Measurements from ENCODE around the gene FOXP1. TPM values are rescaled to one million over a fixed set of nuclear protein-coding genes. Genes with fewer than 3 reads are reported as not detected.

The FOXP1 gene
- total and polyA plus RNA-seq, 2 experiments from 2014 or later: 76.8 to 99.8 TPM

GRCh38 chr3:71492566-71492965 is 91.0 kb downstream of the FOXP1 start:
- Histone ChIP-seq H3K9me2 (replicated peaks; ENCODE audit: insufficient read depth) (no peaks in the 10 kb centered on the region), H3K27me3 (no peaks in the 10 kb centered on the region), H3K4me1 (ENCODE audit: insufficient read depth) (peaks cover 21% of the 10 kb centered on the region), H3K4me3 (no peak overlapping the region), H3K4me2 (no peak overlapping the region), H2AFZ (no peak overlapping the region), H3K9me3 (ENCODE audit: low read depth) (no peaks in the 10 kb centered on the region), H3K79me2 (peaks cover 17% of the 10 kb centered on the region), H3K27ac (no peak overlapping the region), H3K36me3 (replicated peaks; ENCODE audit: insufficient read depth, low read depth) (no peaks in the 10 kb centered on the region), H4K20me1 (ENCODE audit: insufficient read depth, poor library complexity, severe bottlenecking) (no peaks in the 10 kb centered on the region)
- DNase-seq (ENCODE audit: low spot score): no peak
- TF ChIP-seq EZH2 (IDR thresholded peaks at IDR 0.05; ENCODE audit: borderline replicate concordance) (no peak), CTCF (IDR thresholded peaks at IDR 0.05; ENCODE audit: poor library complexity) (no peak), EZH2phosphoT487 (IDR thresholded peaks at IDR 0.05; ENCODE audit: low read depth, severe bottlenecking, unreplicated experiment) (no peak)

GRCh38 chr3:71491154-71491752 is 92.3 kb downstream of the FOXP1 start:
- no peak overlapping the region for H2AFZ ChIP-seq
- H4K20me1 ChIP-seq (ENCODE audit: insufficient read depth, poor library complexity, severe bottlenecking): no peaks in the 10 kb centered on the region
- DNase-seq (ENCODE audit: low spot score): no peak
- no peaks in the 10 kb centered on the region for H3K9me3 ChIP-seq (ENCODE audit: low read depth)
- no peaks in the 10 kb centered on the region for H3K36me3 ChIP-seq (replicated peaks; ENCODE audit: insufficient read depth, low read depth)
- no peak overlapping the region for H3K4me2 ChIP-seq
- no peaks in the 10 kb centered on the region for H3K9me2 ChIP-seq (replicated peaks; ENCODE audit: insufficient read depth)
- peaks cover 8% of the 10 kb centered on the region for H3K4me1 ChIP-seq (ENCODE audit: insufficient read depth)
- peaks cover 17% of the 10 kb centered on the region for H3K79me2 ChIP-seq
- no peak overlapping the region for H3K4me3 ChIP-seq
- H3K27me3 ChIP-seq: no peaks in the 10 kb centered on the region
- no peak overlapping the region for H3K27ac ChIP-seq
- 78% methylated on average over 9 of the region's 9 CpGs for WGBS (ENCODE audit: low lambda C conversion rate, missing lambda C conversion rate)
- TF ChIP-seq CTCF (IDR thresholded peaks at IDR 0.05; ENCODE audit: poor library complexity) (no peak), EZH2 (IDR thresholded peaks at IDR 0.05; ENCODE audit: borderline replicate concordance) (no peak), EZH2phosphoT487 (IDR thresholded peaks at IDR 0.05; ENCODE audit: low read depth, severe bottlenecking, unreplicated experiment) (no peak)

- H3K9me2 ChIP-seq (replicated peaks; ENCODE audit: insufficient read depth): no peaks in the 10 kb centered on the region
- no peaks in the 10 kb centered on the region for H3K9me3 ChIP-seq (ENCODE audit: low read depth)
- H3K36me3 ChIP-seq (replicated peaks; ENCODE audit: insufficient read depth, low read depth): no peaks in the 10 kb centered on the region
- H3K79me2 ChIP-seq: peaks cover 17% of the 10 kb centered on the region
- H3K4me2 ChIP-seq: no peak overlapping the region
- H2AFZ ChIP-seq: no peak overlapping the region
- TF ChIP-seq EZH2 (IDR thresholded peaks at IDR 0.05; ENCODE audit: borderline replicate concordance) (no peak), CTCF (IDR thresholded peaks at IDR 0.05; ENCODE audit: poor library complexity) (no peak), EZH2phosphoT487 (IDR thresholded peaks at IDR 0.05; ENCODE audit: low read depth, severe bottlenecking, unreplicated experiment) (no peak)
- H3K27me3 ChIP-seq: no peaks in the 10 kb centered on the region
- no peak for DNase-seq (ENCODE audit: low spot score)
- no peak overlapping the region for H3K27ac ChIP-seq
- no peaks in the 10 kb centered on the region for H4K20me1 ChIP-seq (ENCODE audit: insufficient read depth, poor library complexity, severe bottlenecking)
- 96% methylated on average over 3 of the region's 3 CpGs for WGBS (ENCODE audit: low lambda C conversion rate, missing lambda C conversion rate)
- peaks cover 4% of the 10 kb centered on the region for H3K4me1 ChIP-seq (ENCODE audit: insufficient read depth)
- no peak overlapping the region for H3K4me3 ChIP-seq
Observed at GRCh38 chr3:71490692-71491091, 92.8 kb downstream of the FOXP1 start.
